PC-9 (cell line): ENCODE results near the gene TRAF3. TPM values are rescaled to one million over a fixed set of nuclear protein-coding genes. Genes with fewer than 3 reads are reported as not detected.

Experiments
- BruUV-seq: library from RNA; stranded (reverse); fragments of 400-500 nt; replicated peaks from 2 replicates; lab custom pipeline; 2021; lab: Mats Ljungman, UMichigan
- CTCF ChIA-PET: fragments of 300-600 bp; sonication (Branson Sonifier 250); formaldehyde crosslinking; loops from one replicate; lab custom pipeline; 2022; ENCODE audit warnings: antibody characterized with exemption; lab: Charles Lee
- POLR2A ChIA-PET: fragments of 300-600 bp; sonication (Branson Sonifier 250); formaldehyde crosslinking; loops from one replicate; lab custom pipeline; 2022; ENCODE audit warnings: antibody characterized with exemption; ENCODE audit not compliant: unreplicated experiment; lab: Charles Lee
- DNase-seq, 2 experiments: peaks; one replicate each; pipeline versions ENCODE4 v3.0.0 to v3.0.0-alpha.2; 2015 to 2022; ENCODE audit warnings: mixed read lengths in 1 of 2
- H2AFZ ChIP-seq: fragments of 200-600 bp; sonication (generic); 2 replicates; pipeline ENCODE4 v1.8.1; 2017; ENCODE audit warnings: antibody characterized with exemption
- H3F3A ChIP-seq: fragments of 200-600 bp; sonication (generic); 2 replicates; pipeline ENCODE4 v1.8.1; 2017; ENCODE audit warnings: antibody characterized with exemption, mild to moderate bottlenecking, low read depth; ENCODE audit not compliant: insufficient read depth
- H3K27ac ChIP-seq: fragments of 200-600 bp; sonication (generic); 2 replicates; pipeline ENCODE4 v1.6.1; 2016; ENCODE audit warnings: mixed run types
- H3K27me3 ChIP-seq: fragments of 200-600 bp; sonication (generic); 2 replicates; pipeline ENCODE4 v1.6.1; 2016; ENCODE audit warnings: low read depth, mixed run types; ENCODE audit not compliant: insufficient read depth
- H3K36me3 ChIP-seq: fragments of 200-600 bp; sonication (generic); 2 replicates; pipeline ENCODE4 v1.6.1; 2016; ENCODE audit warnings: low read depth, mixed run types
- H3K4me1 ChIP-seq: fragments of 200-600 bp; sonication (generic); replicated peaks from 2 replicates; pipeline ENCODE4 v1.6.1; 2016; ENCODE audit warnings: mixed run types; ENCODE audit not compliant: insufficient read depth
- H3K4me2 ChIP-seq: fragments of 200-600 bp; sonication (generic); 2 replicates; pipeline ENCODE4 v1.6.1; 2017; ENCODE audit warnings: mixed run types
- H3K4me3 ChIP-seq: fragments of 200-600 bp; sonication (generic); 2 replicates; pipeline ENCODE4 v1.6.1; 2016; ENCODE audit warnings: mixed run types
- H3K79me2 ChIP-seq: fragments of 200-600 bp; sonication (generic); 2 replicates; pipeline ENCODE4 v1.6.1; 2017; ENCODE audit warnings: low read depth, mixed run types
- H3K9me2 ChIP-seq: fragments of 200-600 bp; sonication (generic); 2 replicates; pipeline ENCODE4 v1.8.1; 2017; ENCODE audit warnings: mild to moderate bottlenecking; ENCODE audit not compliant: insufficient read depth
- H3K9me3 ChIP-seq: fragments of 200-600 bp; sonication (generic); 2 replicates; pipeline ENCODE4 v1.8.1; 2016; ENCODE audit warnings: low read depth; ENCODE audit not compliant: insufficient read depth
- H4K20me1 ChIP-seq: fragments of 200-600 bp; sonication (generic); 2 replicates; pipeline ENCODE4 v1.8.1; 2017; ENCODE audit not compliant: insufficient read depth
- CTCF ChIP-seq: fragments of 200-600 bp; sonication (generic); conservative IDR thresholded peaks from 2 replicates; pipeline ENCODE4 v1.6.1; 2017; ENCODE audit warnings: mixed run types, antibody characterized with exemption, mild to moderate bottlenecking, moderate library complexity
- EZH2 ChIP-seq: fragments of 200-600 bp; sonication (generic); IDR thresholded peaks from 2 replicates; pipeline ENCODE4 v1.8.0; 2017; ENCODE audit warnings: antibody characterized with exemption, low read depth
- intact Hi-C: fragments of 100-400 bp; cut with micrococcal nuclease; formaldehyde crosslinking; loops from one replicate; pipeline ENCODE4 v1.10.0; 2022; ENCODE audit not compliant: unreplicated experiment
- total RNA-seq: library from RNA; stranded (reverse); gene quantifications from 2 replicates; pipeline ENCODE4 v1.2.3, GENCODE V29; 2021

The TRAF3 gene
- total RNA-seq, 1 experiment from 2014 or later: 41.3 TPM

GRCh38 chr14:102907303-102907844, 130.1 kb downstream of the TRAF3 start:
- intact Hi-C loops: no loop called here
- Histone ChIP-seq H3K9me3 (no peaks in the 10 kb centered on the region), H3K36me3 (0 out of 2 replicates have a peak, but pooled peaks cover 9% of the 10 kb centered on the region), H3K4me3 (no peak overlapping the region), H2AFZ (no peak overlapping the region), H3K9me2 (no peaks in the 10 kb centered on the region), H3K27ac (no peak overlapping the region), H3K4me1 (no peaks in the 10 kb centered on the region), H3K27me3 (no peaks in the 10 kb centered on the region), H3K79me2 (no peaks in the 10 kb centered on the region), H3K4me2 (no peak overlapping the region), H4K20me1 (no peaks in the 10 kb centered on the region), H3F3A (peaks cover 4% of the 10 kb centered on the region; the same call in 1 of the 2 replicates)
- CTCF ChIA-PET: no interaction called here
- BruUV-seq: no TSS peak
- DNase-seq: no peak
- POLR2A ChIA-PET: no interaction called here
- no peak for TF ChIP-seq CTCF
- no peak for TF ChIP-seq EZH2

- Histone ChIP-seq H3F3A (peaks cover 4% of the 10 kb centered on the region; the same call in 1 of the 2 replicates), H3K27me3 (no peaks in the 10 kb centered on the region), H3K9me2 (no peaks in the 10 kb centered on the region), H3K79me2 (no peaks in the 10 kb centered on the region), H4K20me1 (no peaks in the 10 kb centered on the region), H3K27ac (no peak overlapping the region), H3K36me3 (0 out of 2 replicates have a peak, but pooled peaks cover 9% of the 10 kb centered on the region), H3K9me3 (no peaks in the 10 kb centered on the region), H3K4me3 (no peak overlapping the region), H2AFZ (no peak overlapping the region), H3K4me2 (no peak overlapping the region), H3K4me1 (no peaks in the 10 kb centered on the region)
- POLR2A ChIA-PET: no interaction called here
- no peak for DNase-seq
- intact Hi-C loops: no loop called here
- no TSS peak for BruUV-seq
- TF ChIP-seq CTCF (no peak), EZH2 (no peak)
- CTCF ChIA-PET: no interaction called here
Observed at GRCh38 chr14:102907980-102908730, 130.9 kb downstream of the TRAF3 start.

- Histone ChIP-seq H3K4me3 (no peak overlapping the region), H2AFZ (no peak overlapping the region), H3F3A (peaks cover 4% of the 10 kb centered on the region; the same call in 1 of the 2 replicates), H3K9me3 (no peaks in the 10 kb centered on the region), H3K27me3 (no peaks in the 10 kb centered on the region), H3K4me2 (no peak overlapping the region), H3K36me3 (0 out of 2 replicates have a peak, but pooled peaks cover 9% of the 10 kb centered on the region), H3K79me2 (no peaks in the 10 kb centered on the region), H3K9me2 (no peaks in the 10 kb centered on the region), H3K27ac (no peak overlapping the region), H3K4me1 (no peaks in the 10 kb centered on the region), H4K20me1 (no peaks in the 10 kb centered on the region)
- CTCF ChIA-PET: interaction anchor here (0.5 kb wide), 1 partner anchor 177 kb away, joined by 5 read pairs; no protein-coding TSS in a partner anchor
- intact Hi-C loops: no loop called here
- POLR2A ChIA-PET: no interaction called here
- TF ChIP-seq CTCF: no peak
- no peak for TF ChIP-seq EZH2
- no TSS peak for BruUV-seq
- no peak for DNase-seq
Observed at GRCh38 chr14:102908766-102909455, 131.7 kb downstream of the TRAF3 start.
